Measurements from ENCODE around the gene HSP90B1.
A peak's percentile ranks its signal among the peaks of the same experiment; 100 is the strongest.

HSP90B1 gene

DNA sequence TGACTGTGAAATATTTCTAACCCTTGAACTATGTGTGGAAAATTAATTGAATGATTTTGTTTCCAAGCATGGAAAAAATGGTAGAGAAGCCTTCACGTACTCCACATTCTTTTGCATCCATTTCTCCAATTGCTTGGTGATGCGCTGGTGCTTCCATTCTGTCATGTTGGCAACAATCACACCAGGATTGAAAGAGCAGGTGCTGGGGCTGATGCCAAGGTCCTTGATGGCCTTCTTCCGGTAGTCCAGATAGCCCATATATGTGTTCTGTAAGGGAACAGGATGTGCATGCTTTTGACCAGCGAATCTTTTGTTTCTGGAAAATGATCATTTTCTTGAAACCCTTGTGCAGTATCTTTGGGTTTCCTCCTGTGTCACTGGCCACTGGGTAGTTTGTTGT is 64.0 kb downstream of the HSP90B1 start:
- Histone ChIP-seq H3K4ac (ENCODE audit: low read depth in 1 of 2, low read length in 2 of 2) (no peak overlapping the region), H4K8ac (ENCODE audit: low read length) (no peak overlapping the region), H3K23ac (ENCODE audit: low read length in 2 of 2) (no peak overlapping the region), H2AFZ (ENCODE audit: low read depth, low read length) (no peak overlapping the region), H3K9me3 (ENCODE audit: control insufficient read depth, low read length) (no peaks in the 10 kb centered on the region), H3K27ac (ENCODE audit: low read length, poor library complexity, severe bottlenecking) (no peak overlapping the region), H3K18ac (ENCODE audit: low read depth in 1 of 2, low read length in 2 of 2) (no peak overlapping the region), H3K4me3 (ENCODE audit: insufficient read depth in 1 of 2, low read depth in 1 of 2, low read length in 2 of 2) (no peak overlapping the region), H3K4me1 (ENCODE audit: control insufficient read depth, insufficient read depth, low read depth, low read length) (no peaks in the 10 kb centered on the region), H3K27me3 (ENCODE audit: control insufficient read depth in 1 of 2, insufficient read depth in 1 of 2, low read length in 2 of 2) (no peaks in the 10 kb centered on the region), H2BK5ac (ENCODE audit: low read depth, low read length, poor library complexity, severe bottlenecking) (no peak overlapping the region), H3K79me1 (replicated peaks; ENCODE audit: low read length, poor library complexity, severe bottlenecking) (no peaks in the 10 kb centered on the region), H3K14ac (ENCODE audit: low read length in 2 of 2) (no peak overlapping the region), H3K4me2 (ENCODE audit: low read length, poor library complexity, severe bottlenecking) (no peak overlapping the region), H2BK15ac (ENCODE audit: low read depth, poor library complexity, severe bottlenecking) (no peak overlapping the region), H3K9ac (ENCODE audit: low read length) (no peak overlapping the region), H4K91ac (ENCODE audit: low read length) (no peak overlapping the region), H2AK5ac (ENCODE audit: low read length, severe bottlenecking) (no peak overlapping the region), H2BK120ac (ENCODE audit: low read depth, low read length) (no peak overlapping the region), H3K36me3 (ENCODE audit: control insufficient read depth in 1 of 2, insufficient read depth in 2 of 2, low read depth in 1 of 2, low read length in 2 of 2) (peaks cover 6 to 27% of the 10 kb centered on the region in 2 experiments), H2BK12ac (ENCODE audit: low read length in 2 of 2) (no peak overlapping the region)
- no peak for DNase-seq
- 100% methylated on average over 4 of the region's 4 CpGs for WGBS

DNA sequence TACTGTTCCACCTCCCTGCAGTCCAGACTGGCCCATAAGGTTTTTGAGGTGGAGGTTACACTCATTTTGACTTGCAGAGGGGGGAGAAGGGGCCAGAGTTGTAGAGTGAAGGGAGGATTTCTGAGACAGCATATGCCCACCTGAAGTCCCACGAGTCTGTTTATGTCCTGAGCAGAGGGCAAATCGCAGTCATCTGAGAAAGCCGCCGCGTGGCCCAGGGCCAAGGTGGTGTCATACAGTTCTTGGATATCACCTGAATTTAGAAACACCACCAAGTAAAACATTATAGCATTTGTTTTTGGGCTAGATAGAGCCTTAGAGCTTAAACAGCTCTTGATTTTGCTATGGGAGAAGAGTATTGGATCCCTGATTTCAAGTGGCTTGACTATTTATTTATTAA is 66.4 kb downstream of the HSP90B1 start:
- 94% methylated on average over 5 of the region's 5 CpGs for WGBS
- Histone ChIP-seq H3K4me1 (ENCODE audit: control insufficient read depth, insufficient read depth, low read depth, low read length) (no peaks in the 10 kb centered on the region), H3K14ac (ENCODE audit: low read length in 2 of 2) (no peak overlapping the region), H3K9ac (ENCODE audit: low read length) (no peak overlapping the region), H3K18ac (ENCODE audit: low read depth in 1 of 2, low read length in 2 of 2) (no peak overlapping the region), H3K4me3 (ENCODE audit: insufficient read depth in 1 of 2, low read depth in 1 of 2, low read length in 2 of 2) (no peak overlapping the region), H3K27ac (ENCODE audit: low read length, poor library complexity, severe bottlenecking) (no peak overlapping the region), H4K8ac (ENCODE audit: low read length) (no peak overlapping the region), H3K79me1 (replicated peaks; ENCODE audit: low read length, poor library complexity, severe bottlenecking) (no peaks in the 10 kb centered on the region), H3K23ac (ENCODE audit: low read length in 2 of 2) (no peak overlapping the region), H2BK12ac (ENCODE audit: low read length in 2 of 2) (no peak overlapping the region), H2AFZ (ENCODE audit: low read depth, low read length) (no peak overlapping the region), H2BK15ac (ENCODE audit: low read depth, poor library complexity, severe bottlenecking) (no peak overlapping the region), H2BK120ac (ENCODE audit: low read depth, low read length) (no peak overlapping the region), H3K4ac (ENCODE audit: low read depth in 1 of 2, low read length in 2 of 2) (no peak overlapping the region), H3K4me2 (ENCODE audit: low read length, poor library complexity, severe bottlenecking) (no peak overlapping the region), H3K27me3 (ENCODE audit: control insufficient read depth in 1 of 2, insufficient read depth in 1 of 2, low read length in 2 of 2) (no peaks in the 10 kb centered on the region), H3K9me3 (ENCODE audit: control insufficient read depth, low read length) (no peaks in the 10 kb centered on the region), H4K91ac (ENCODE audit: low read length) (no peak overlapping the region), H2BK5ac (ENCODE audit: low read depth, low read length, poor library complexity, severe bottlenecking) (no peak overlapping the region), H3K36me3 (ENCODE audit: control insufficient read depth in 1 of 2, insufficient read depth in 2 of 2, low read depth in 1 of 2, low read length in 2 of 2) (peaks cover 5 to 6% of the 10 kb centered on the region in 2 experiments), H2AK5ac (ENCODE audit: low read length, severe bottlenecking) (no peak overlapping the region)
- no peak for DNase-seq

DNA sequence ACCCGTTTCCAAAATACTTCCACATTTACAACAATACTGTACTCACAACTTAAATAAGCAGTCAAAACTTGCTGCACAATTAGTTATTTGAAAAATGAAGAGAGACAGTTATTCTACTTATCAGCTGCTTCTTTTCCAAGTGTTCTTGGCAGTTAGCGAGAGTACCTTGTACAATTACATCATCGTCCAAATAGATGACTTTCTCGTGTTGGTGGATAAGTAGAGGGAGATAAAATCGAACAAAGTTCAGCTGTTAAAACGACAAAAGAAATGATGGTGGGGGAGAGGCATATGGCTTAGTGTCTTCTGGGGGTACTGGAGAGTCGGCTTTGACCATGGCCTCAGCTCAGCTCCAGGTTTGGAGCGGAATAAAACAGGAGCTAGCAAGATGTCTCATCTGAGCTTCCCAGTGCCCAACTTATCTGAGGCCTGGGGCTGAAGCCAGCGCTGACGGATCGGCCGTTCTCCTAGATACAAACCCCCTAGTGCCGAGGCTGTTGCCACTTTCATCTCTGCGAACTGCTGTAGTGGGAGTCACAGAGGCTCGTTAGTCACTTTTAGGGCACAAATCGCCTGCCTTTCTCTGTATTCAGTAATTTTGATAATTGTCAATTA is 67.2 kb downstream of the HSP90B1 start:
- no peak overlapping the region for H2BK15ac ChIP-seq (ENCODE audit: low read depth, poor library complexity, severe bottlenecking)
- H2BK120ac ChIP-seq (ENCODE audit: low read depth, low read length) = no peak overlapping the region
- no peak overlapping the region for H2AFZ ChIP-seq (ENCODE audit: low read depth, low read length)
- no peaks in the 10 kb centered on the region for H3K27me3 ChIP-seq (ENCODE audit: control insufficient read depth in 1 of 2, insufficient read depth in 1 of 2, low read length in 2 of 2)
- DNase-seq = no peak
- H2BK5ac ChIP-seq (ENCODE audit: low read depth, low read length, poor library complexity, severe bottlenecking) = no peak overlapping the region
- H3K4me1 ChIP-seq (ENCODE audit: control insufficient read depth, insufficient read depth, low read depth, low read length) = no peaks in the 10 kb centered on the region
- 93% methylated on average over 15 of the region's 16 CpGs for WGBS
- H3K4me3 ChIP-seq (ENCODE audit: insufficient read depth in 1 of 2, low read depth in 1 of 2, low read length in 2 of 2) = peak overlapping the region in 1 of 2 experiments; percentile 61
- no peak overlapping the region for H3K23ac ChIP-seq (ENCODE audit: low read length in 2 of 2)
- H3K4ac ChIP-seq (ENCODE audit: low read depth in 1 of 2, low read length in 2 of 2) = no peak overlapping the region
- H3K36me3 ChIP-seq (ENCODE audit: control insufficient read depth in 1 of 2, insufficient read depth in 2 of 2, low read depth in 1 of 2, low read length in 2 of 2) = peaks cover 4 to 5% of the 10 kb centered on the region in 2 experiments
- no peak overlapping the region for H2BK12ac ChIP-seq (ENCODE audit: low read length in 2 of 2)
- H3K14ac ChIP-seq (ENCODE audit: low read length in 2 of 2) = no peak overlapping the region
- H4K8ac ChIP-seq (ENCODE audit: low read length) = peak overlapping the region; percentile 4
- peak overlapping the region; percentile 65 for H3K9ac ChIP-seq (ENCODE audit: low read length)
- no peak overlapping the region for H3K4me2 ChIP-seq (ENCODE audit: low read length, poor library complexity, severe bottlenecking)
- no peaks in the 10 kb centered on the region for H3K9me3 ChIP-seq (ENCODE audit: control insufficient read depth, low read length)
- H3K18ac ChIP-seq (ENCODE audit: low read depth in 1 of 2, low read length in 2 of 2) = no peak overlapping the region
- H3K79me1 ChIP-seq (replicated peaks; ENCODE audit: low read length, poor library complexity, severe bottlenecking) = no peaks in the 10 kb centered on the region
- H4K91ac ChIP-seq (ENCODE audit: low read length) = no peak overlapping the region
- no peak overlapping the region for H3K27ac ChIP-seq (ENCODE audit: low read length, poor library complexity, severe bottlenecking)
- no peak overlapping the region for H2AK5ac ChIP-seq (ENCODE audit: low read length, severe bottlenecking)

All from mesenchymal stem cell (in vitro differentiated cells and primary cell).